ENCODE results near the gene FBLN5.

FBLN5 gene

GRCh38 chr14:91942128-91942527 is 5.4 kb downstream of the FBLN5 start:
- H3K79me2 ChIP-seq (ENCODE audit: insufficient read depth, low read length): no peaks in the 10 kb centered on the region
- no peak overlapping the region for H3K4me2 ChIP-seq (ENCODE audit: low read length)
- H2AFZ ChIP-seq (ENCODE audit: low read length): no peak overlapping the region

GRCh38 chr14:91940209-91940608 is 7.3 kb downstream of the FBLN5 start:
- no peaks in the 10 kb centered on the region for H3K9me3 ChIP-seq (ENCODE audit: low read length)
- no peak overlapping the region for H3K27ac ChIP-seq (ENCODE audit: low read depth, low read length, poor library complexity, severe bottlenecking)
- H3K36me3 ChIP-seq (ENCODE audit: insufficient read depth, low read length): no peaks in the 10 kb centered on the region
- H2AFZ ChIP-seq (ENCODE audit: low read length): no peak overlapping the region
- no peaks in the 10 kb centered on the region for H3K27me3 ChIP-seq (ENCODE audit: insufficient read depth, low read length)
- no peaks in the 10 kb centered on the region for H3K4me1 ChIP-seq (ENCODE audit: insufficient read depth, low read length, severe bottlenecking)
- H3K9me2 ChIP-seq (ENCODE audit: low read depth, low read length): no peaks in the 10 kb centered on the region
- H4K20me1 ChIP-seq (ENCODE audit: insufficient read depth, low read length): no peaks in the 10 kb centered on the region
- H3K4me2 ChIP-seq (ENCODE audit: low read length): no peak overlapping the region
- H3K79me2 ChIP-seq (ENCODE audit: insufficient read depth, low read length): no peaks in the 10 kb centered on the region
- H3K9ac ChIP-seq (ENCODE audit: low read length): no peak overlapping the region
- no peaks in the 10 kb centered on the region for H3F3A ChIP-seq (ENCODE audit: insufficient read depth, low read length)
- H3K4me3 ChIP-seq (ENCODE audit: low read depth, low read length, poor library complexity, severe bottlenecking): no peak overlapping the region
- TF ChIP-seq EZH2 (IDR thresholded peaks at IDR 0.05; ENCODE audit: borderline replicate concordance, low read length): no peak
- TF ChIP-seq CTCF (IDR thresholded peaks at IDR 0.05; ENCODE audit: low read length): no peak

More at GRCh38 chr14:91942128-91942527, 5.4 kb downstream of the FBLN5 start:
- Histone ChIP-seq H3K4me3 (ENCODE audit: low read depth, low read length, poor library complexity, severe bottlenecking) (no peak overlapping the region), H4K20me1 (ENCODE audit: insufficient read depth, low read length) (no peaks in the 10 kb centered on the region), H3F3A (ENCODE audit: insufficient read depth, low read length) (no peaks in the 10 kb centered on the region), H3K36me3 (ENCODE audit: insufficient read depth, low read length) (no peaks in the 10 kb centered on the region), H3K9ac (ENCODE audit: low read length) (no peak overlapping the region), H3K9me2 (ENCODE audit: low read depth, low read length) (no peaks in the 10 kb centered on the region), H3K27ac (ENCODE audit: low read depth, low read length, poor library complexity, severe bottlenecking) (no peak overlapping the region), H3K27me3 (ENCODE audit: insufficient read depth, low read length) (no peaks in the 10 kb centered on the region), H3K4me1 (ENCODE audit: insufficient read depth, low read length, severe bottlenecking) (no peaks in the 10 kb centered on the region), H3K9me3 (ENCODE audit: low read length) (no peaks in the 10 kb centered on the region)
- no peak for TF ChIP-seq EZH2 (IDR thresholded peaks at IDR 0.05; ENCODE audit: borderline replicate concordance, low read length)
- no peak for TF ChIP-seq CTCF (IDR thresholded peaks at IDR 0.05; ENCODE audit: low read length)

GRCh38 chr14:91935586-91935985 is 11.9 kb downstream of the FBLN5 start:
- no peaks in the 10 kb centered on the region for H3K4me1 ChIP-seq (ENCODE audit: insufficient read depth, low read length, severe bottlenecking)
- no peaks in the 10 kb centered on the region for H3F3A ChIP-seq (ENCODE audit: insufficient read depth, low read length)
- no peak overlapping the region for H3K27ac ChIP-seq (ENCODE audit: low read depth, low read length, poor library complexity, severe bottlenecking)
- no peak overlapping the region for H3K9ac ChIP-seq (ENCODE audit: low read length)
- no peaks in the 10 kb centered on the region for H3K9me3 ChIP-seq (ENCODE audit: low read length)
- H3K4me2 ChIP-seq (ENCODE audit: low read length): no peak overlapping the region
- no peak for TF ChIP-seq CTCF (IDR thresholded peaks at IDR 0.05; ENCODE audit: low read length)
- TF ChIP-seq EZH2 (IDR thresholded peaks at IDR 0.05; ENCODE audit: borderline replicate concordance, low read length): no peak
- no peaks in the 10 kb centered on the region for H3K27me3 ChIP-seq (ENCODE audit: insufficient read depth, low read length)
- no peaks in the 10 kb centered on the region for H3K36me3 ChIP-seq (ENCODE audit: insufficient read depth, low read length)
- no peaks in the 10 kb centered on the region for H3K9me2 ChIP-seq (ENCODE audit: low read depth, low read length)
- H2AFZ ChIP-seq (ENCODE audit: low read length): no peak overlapping the region
- no peaks in the 10 kb centered on the region for H3K79me2 ChIP-seq (ENCODE audit: insufficient read depth, low read length)
- H4K20me1 ChIP-seq (ENCODE audit: insufficient read depth, low read length): no peaks in the 10 kb centered on the region
- no peak overlapping the region for H3K4me3 ChIP-seq (ENCODE audit: low read depth, low read length, poor library complexity, severe bottlenecking)

Data from OCI-LY1 (cell line).